ENCODE results near the gene BORCS5. TPM values are rescaled to one million over a fixed set of nuclear protein-coding genes. Genes with fewer than 3 reads are reported as not detected.

Gene BORCS5
- total and polyA plus RNA-seq, 3 donors from 2014 or later = 20.3 to 46.3 (median 22.8) TPM

- 63 to 72% methylated on average over 9 of the region's 9 CpGs for WGBS, 2 donors
- no peaks in the 10 kb centered on the region for H3K9me3 ChIP-seq
- H3K4me3 ChIP-seq = no peak overlapping the region
- no peaks in the 10 kb centered on the region for H3K27me3 ChIP-seq
- no peak overlapping the region for H3K27ac ChIP-seq
- no peaks in the 10 kb centered on the region for H3K4me1 ChIP-seq
- no peaks in the 10 kb centered on the region for H3K36me3 ChIP-seq (ENCODE audit: low read depth, missing control alignments)
- intact Hi-C loops (cut with DNase I; ENCODE audit: low total_unique reads) = no loop called here
- TF ChIP-seq, protein P1, sequence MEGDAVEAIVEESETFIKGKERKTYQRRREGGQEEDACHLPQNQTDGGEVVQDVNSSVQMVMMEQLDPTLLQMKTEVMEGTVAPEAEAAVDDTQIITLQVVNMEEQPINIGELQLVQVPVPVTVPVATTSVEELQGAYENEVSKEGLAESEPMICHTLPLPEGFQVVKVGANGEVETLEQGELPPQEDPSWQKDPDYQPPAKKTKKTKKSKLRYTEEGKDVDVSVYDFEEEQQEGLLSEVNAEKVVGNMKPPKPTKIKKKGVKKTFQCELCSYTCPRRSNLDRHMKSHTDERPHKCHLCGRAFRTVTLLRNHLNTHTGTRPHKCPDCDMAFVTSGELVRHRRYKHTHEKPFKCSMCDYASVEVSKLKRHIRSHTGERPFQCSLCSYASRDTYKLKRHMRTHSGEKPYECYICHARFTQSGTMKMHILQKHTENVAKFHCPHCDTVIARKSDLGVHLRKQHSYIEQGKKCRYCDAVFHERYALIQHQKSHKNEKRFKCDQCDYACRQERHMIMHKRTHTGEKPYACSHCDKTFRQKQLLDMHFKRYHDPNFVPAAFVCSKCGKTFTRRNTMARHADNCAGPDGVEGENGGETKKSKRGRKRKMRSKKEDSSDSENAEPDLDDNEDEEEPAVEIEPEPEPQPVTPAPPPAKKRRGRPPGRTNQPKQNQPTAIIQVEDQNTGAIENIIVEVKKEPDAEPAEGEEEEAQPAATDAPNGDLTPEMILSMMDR (IDR thresholded peaks at IDR 0.05) = no peak
- no peak for TF ChIP-seq POLR2A (IDR thresholded peaks at IDR 0.05)
- DNase-seq = no peak
These were observed 46.7 kb downstream of the BORCS5 start for GRCh38 chr12:12403264-12404248.

DNA sequence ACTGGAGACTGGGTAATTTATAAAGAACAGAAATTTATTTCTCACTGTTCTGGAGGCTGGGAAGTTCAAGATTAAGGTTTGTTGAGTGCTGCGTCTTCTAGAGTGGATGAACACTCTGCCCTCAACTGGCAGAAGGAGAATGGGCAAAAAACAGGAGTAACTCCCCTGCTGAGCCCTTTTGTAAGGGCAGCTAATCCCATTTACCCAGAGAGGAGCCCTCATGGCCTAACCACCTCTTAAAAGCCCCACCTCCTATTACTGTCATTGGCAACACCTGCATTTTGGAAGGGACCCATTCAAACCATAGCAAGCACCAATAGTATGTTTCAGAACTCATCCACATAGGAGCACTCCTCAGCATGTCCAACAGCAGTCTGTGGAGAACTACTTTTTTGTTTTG lies 47.4 kb downstream of the BORCS5 start:
- Histone ChIP-seq H3K36me3 (ENCODE audit: low read depth, missing control alignments) (no peaks in the 10 kb centered on the region), H3K27ac (no peak overlapping the region), H3K9me3 (no peaks in the 10 kb centered on the region), H3K4me1 (no peaks in the 10 kb centered on the region), H3K4me3 (no peak overlapping the region), H3K27me3 (no peaks in the 10 kb centered on the region)
- intact Hi-C loops (cut with DNase I; ENCODE audit: low total_unique reads) = no loop called here
- 88 to 91% methylated on average over 1 of the region's 1 CpG for WGBS, 2 donors
- no peak for DNase-seq
- no peak for TF ChIP-seq POLR2A (IDR thresholded peaks at IDR 0.05)
- TF ChIP-seq, protein P1 (IDR thresholded peaks at IDR 0.05) = no peak

DNA sequence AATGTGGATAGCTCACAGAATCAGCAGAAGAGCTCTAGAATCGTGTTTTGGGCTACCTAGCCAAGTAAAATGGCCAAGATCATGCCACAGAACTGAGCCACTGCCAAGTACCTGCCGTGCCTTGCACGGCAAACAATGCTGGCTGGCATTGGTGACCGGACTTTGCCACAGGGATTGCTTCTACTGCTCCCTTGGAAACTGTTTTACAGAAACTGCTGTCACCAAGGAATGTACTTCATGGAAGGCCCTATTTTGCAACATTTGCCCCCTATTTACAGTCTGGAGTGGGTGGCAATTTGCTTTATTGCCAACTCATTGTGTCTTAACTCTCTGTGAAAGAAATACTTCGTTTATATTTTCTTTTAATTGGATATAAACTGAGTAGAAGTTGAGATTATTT lies 49.0 kb downstream of the BORCS5 start:
- intact Hi-C loops (cut with DNase I; ENCODE audit: low total_unique reads) = no loop called here
- H3K27ac ChIP-seq = no peak overlapping the region
- no peaks in the 10 kb centered on the region for H3K9me3 ChIP-seq
- H3K36me3 ChIP-seq (ENCODE audit: low read depth, missing control alignments) = no peaks in the 10 kb centered on the region
- no peaks in the 10 kb centered on the region for H3K4me1 ChIP-seq
- TF ChIP-seq, protein P1 (IDR thresholded peaks at IDR 0.05) = no peak
- no peak for TF ChIP-seq POLR2A (IDR thresholded peaks at IDR 0.05)
- H3K27me3 ChIP-seq = no peaks in the 10 kb centered on the region
- DNase-seq = no peak
- H3K4me3 ChIP-seq = no peak overlapping the region
- 67 to 75% methylated on average over 5 of the region's 5 CpGs for WGBS, 2 donors

- intact Hi-C loops (cut with DNase I; ENCODE audit: low total_unique reads) = no loop called here
- H3K27ac ChIP-seq = no peak overlapping the region
- TF ChIP-seq, protein P1 (IDR thresholded peaks at IDR 0.05) = no peak
- TF ChIP-seq POLR2A (IDR thresholded peaks at IDR 0.05) = no peak
These were observed 49.9 kb downstream of the BORCS5 start for GRCh38 chr12:12406762-12407161.

More at GRCh38 chr12:12406762-12407161, 49.9 kb downstream of the BORCS5 start:
- no peaks in the 10 kb centered on the region for H3K27me3 ChIP-seq
- H3K36me3 ChIP-seq (ENCODE audit: low read depth, missing control alignments) = no peaks in the 10 kb centered on the region
- no peak for DNase-seq
- H3K4me1 ChIP-seq = no peaks in the 10 kb centered on the region
- no peak overlapping the region for H3K4me3 ChIP-seq
- H3K9me3 ChIP-seq = no peaks in the 10 kb centered on the region

Data from testis (tissue), 3 donors.